Left ventricle myocardium superior (tissue), 1 donor: ENCODE data around the gene ARHGAP8. TPM values are rescaled to one million over a fixed set of nuclear protein-coding genes. Genes with fewer than 3 reads are reported as not detected.

Experiments used
- ATAC-seq: fragments of 200-7000 bp; cut with Tn5 transposase; one replicate; pipeline ENCODE4 v1.9.1; 2020; ENCODE audit warnings: mild to moderate bottlenecking, moderate library complexity
- DNase-seq: peaks from one replicate; pipeline ENCODE4 v3.0.0-alpha.2; 2020
- intact Hi-C: fragments of 100-400 bp; cut with micrococcal nuclease; formaldehyde crosslinking; loops from one replicate; pipeline ENCODE4 v1.11.0; 2022
- total RNA-seq: library from RNA; stranded (reverse); fragmentation: NEBNext Ultra II Directional; extraction: Animal tissue kit (Norgen Biotek cat#: 25700); gene quantifications from one replicate; pipeline ENCODE4 v1.2.1, GENCODE V29; 2021
- donor health status: DM: no; HTN: yes; CAD: no; lungs with severe emphysema.

ARHGAP8 gene
- total RNA-seq, 1 donor from 2014 or later: not detected

DNA sequence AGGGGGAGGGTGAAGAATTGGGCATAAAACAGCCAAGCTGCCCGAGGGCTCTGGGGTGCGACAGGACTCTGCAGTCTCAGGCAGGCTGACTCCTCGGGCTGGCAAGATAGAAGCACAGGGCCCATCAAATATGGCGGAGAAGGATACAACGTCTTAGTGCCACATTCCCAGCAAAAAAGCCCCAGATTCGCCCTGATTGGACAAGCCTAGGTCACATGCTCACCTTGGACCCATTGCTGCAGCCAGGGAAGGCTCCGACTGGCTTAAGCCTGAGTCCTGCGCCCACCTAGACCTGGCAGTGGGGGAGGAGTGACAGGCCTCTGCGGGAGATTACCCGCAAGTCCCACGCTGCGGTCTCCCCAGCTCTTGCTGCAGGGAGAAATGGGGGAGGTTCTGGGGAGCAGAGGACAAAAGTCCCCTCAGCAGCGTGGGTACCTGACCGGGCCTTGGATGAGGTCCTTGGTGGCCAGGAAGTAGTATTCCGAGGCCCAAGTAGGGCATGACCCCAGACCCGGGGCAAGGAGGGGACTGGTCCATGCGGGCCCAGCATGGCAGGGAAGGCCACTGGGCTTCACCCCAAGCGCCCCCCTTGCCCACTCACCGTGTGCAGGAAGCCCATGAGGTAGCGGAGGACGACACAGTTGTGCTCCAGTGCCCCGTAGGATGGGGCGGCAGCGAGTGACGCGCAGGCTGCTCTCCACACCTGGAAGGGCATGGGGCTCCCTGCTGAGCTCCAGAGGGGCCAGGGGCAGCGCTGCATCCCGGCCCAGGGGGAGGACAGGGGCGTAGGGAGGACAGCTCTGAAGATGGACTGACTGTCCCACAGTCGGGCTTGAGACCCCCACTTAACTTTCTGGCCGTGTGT, 113.0 kb downstream of the ARHGAP8 start:
- peak; percentile 8 for DNase-seq
- no peak for ATAC-seq
- intact Hi-C loops: no loop called here

DNA sequence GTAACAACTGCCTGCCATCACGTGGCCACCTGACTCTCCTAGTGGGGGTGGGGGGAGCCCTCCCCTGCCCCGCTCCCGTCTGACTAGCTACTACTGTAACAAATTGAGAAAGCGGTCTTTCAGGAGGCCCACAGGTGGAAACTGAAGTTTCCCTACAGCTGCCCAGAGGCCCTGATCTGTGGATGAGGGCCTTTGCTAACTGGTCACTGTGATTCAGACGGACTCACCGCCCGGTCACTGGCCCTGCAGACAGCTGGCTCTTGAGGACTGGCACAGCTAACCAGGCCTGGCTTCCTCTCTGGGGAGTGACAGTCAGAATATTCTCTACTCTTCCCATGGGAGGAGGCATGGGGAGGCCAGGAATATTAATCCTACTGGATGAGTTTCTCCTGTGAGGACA, 116.8 kb downstream of the ARHGAP8 start:
- intact Hi-C loops: no loop called here
- ATAC-seq (no peak), DNase-seq (peak; percentile 17)

DNA sequence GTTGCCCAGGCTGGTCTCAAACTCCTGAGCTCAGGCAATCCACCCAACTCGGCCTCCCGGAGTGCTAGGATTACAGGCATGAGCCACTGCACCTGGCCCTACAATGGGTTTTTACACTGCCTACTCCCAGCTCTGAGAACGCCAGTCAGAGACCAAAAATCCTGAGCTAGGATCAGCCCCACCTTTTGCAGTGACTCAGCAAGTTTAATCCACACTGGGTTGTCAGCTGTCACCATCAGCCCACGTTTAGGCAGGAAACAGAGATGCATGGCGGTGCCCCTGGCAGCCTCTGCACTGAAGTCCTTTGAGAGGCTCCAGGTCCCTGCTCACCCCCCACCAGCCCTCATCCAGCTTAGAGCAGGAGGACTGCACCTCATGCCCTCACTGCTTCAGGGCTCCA, 117.6 kb downstream of the ARHGAP8 start:
- ATAC-seq (no peak), DNase-seq (peak; percentile 2)
- intact Hi-C loops: no loop called here

DNA sequence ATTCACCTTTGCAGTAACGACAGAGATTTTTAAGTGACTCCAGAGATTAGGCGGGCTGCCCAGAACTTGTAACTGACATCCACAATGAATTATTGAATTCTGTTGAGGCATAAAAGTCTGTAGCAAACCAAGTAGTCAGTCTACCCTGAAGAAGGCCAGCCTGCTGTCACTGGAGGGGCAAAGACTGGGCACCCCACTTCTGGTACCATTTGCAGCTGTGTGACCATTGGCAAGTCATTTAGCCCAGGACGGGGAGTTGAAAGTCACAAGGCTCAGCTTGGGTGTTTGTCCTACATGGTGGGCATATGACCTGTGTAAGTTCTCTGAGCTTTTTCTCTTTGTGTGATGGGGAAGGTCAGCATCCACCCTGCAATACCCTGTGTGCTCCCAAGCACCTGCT, 119.4 kb downstream of the ARHGAP8 start:
- DNase-seq: peak; percentile 9
- intact Hi-C loops: no loop called here
- ATAC-seq: no peak

DNA sequence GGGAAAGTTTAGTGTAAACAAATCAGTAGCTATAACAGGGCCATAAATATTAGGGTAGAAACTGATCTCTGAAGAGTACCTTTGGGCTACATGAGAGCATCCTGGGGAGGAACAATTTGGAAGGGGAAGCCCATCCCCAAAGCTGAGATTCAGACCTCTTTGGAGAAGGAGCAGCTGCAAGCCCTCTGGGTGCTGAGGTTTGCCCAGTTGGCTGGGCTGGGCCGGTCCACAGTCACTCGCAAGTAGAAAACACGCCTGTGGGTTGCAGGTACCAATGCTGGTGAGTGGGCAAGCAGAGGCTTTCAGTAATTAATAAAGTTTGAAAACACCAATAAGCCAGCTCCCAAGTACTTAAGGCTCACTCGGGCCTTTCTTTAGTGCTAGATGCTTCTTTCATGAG, 124.5 kb downstream of the ARHGAP8 start:
- ATAC-seq (no peak), DNase-seq (no peak)
- intact Hi-C loops: no loop called here

DNA sequence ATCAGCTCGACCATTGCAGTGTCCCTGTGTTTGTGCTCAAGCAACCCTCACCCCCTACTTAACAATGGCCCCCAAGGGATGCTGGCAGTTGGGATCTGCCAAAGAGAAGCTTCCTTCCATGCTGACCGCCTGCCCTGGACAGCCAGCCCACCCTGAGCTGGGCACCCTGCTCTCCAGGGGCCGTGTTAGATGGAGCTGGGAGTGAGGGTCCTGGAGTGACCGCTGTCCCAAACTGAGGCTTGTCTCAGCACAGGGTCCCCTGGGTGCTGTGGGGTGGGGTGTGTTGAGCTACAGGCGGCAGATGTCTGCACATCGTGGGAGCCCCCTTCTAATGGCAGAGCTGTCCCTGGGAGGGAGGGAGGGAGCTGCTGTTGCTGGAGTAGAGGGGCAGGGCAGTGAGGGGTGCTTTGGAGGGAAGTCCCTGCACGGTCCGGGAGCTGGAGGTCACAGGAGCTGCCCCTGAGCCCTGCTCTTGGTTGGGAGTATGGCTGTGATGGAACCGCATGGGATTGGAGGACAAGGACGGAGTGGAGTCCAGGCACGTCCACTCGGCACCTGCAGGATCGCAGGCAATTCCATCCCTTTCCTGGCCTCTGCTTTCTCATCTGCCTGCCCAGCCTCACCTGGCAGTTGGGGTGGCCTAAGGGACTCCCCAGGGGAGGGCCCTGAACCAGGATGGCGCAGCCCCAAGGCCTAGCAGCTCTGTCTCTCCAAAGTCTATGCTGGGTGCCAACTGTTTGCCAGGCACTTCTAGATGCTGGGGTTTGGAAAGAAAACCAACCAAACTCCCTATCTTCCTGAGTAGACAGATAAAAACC, 126.3 kb downstream of the ARHGAP8 start:
- ATAC-seq (no peak), DNase-seq (no peak)
- intact Hi-C loops: no loop called here

DNA sequence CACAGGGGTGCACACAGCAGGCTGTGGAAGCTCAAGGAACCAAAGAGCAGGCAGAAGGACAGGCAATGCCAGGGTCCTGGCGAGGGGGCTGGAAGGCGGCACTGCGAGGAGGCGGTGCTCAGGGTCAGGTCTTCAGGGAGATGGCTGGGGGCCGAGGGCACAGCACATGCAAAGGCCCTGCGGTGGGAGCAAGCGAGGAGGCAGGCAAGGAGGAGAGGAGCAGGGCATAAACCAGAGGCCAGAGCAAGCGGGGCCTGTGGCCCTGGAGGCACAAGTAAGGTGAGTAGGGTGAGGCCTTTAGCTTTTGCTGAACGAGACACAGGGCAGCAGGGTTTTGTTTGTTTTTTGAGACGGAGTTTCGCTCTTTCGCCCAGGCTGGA, 126.9 kb downstream of the ARHGAP8 start:
- no peak for ATAC-seq
- intact Hi-C loops: no loop called here
- DNase-seq: no peak

DNA sequence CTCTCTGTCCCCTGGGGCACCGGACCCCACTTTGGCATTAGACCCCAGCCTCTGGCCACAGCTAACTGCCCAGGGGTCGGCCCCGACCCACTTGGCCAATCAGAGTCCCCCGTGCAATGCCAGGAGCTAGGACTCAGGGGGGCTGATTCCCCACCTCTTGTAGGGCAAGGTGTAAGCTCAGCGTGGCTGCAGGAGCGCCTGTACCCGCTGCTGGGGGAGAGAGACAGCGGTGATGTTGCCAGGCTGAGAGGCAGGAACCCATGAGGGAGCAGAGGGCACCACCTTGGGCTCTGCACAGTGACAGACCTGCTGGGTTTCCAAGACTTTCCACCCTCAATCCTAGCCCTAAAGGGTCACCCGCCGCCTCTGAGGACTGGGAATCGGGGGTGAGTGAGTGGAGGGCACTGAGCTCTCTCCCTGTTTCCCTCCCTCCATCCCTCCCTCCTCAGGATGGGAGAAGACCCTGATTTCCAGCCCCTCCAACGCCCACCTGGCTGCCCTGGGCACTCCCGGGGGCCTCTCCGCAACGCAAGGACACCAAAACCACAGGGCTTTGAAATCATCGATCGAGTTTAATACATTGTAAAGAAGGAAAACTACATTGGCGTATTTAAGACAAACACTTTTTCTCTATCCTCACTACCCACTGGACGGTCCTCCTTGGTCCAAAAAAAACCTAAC, 128.4 kb downstream of the ARHGAP8 start:
- DNase-seq: no peak
- intact Hi-C loops: no loop called here
- no peak for ATAC-seq

DNA sequence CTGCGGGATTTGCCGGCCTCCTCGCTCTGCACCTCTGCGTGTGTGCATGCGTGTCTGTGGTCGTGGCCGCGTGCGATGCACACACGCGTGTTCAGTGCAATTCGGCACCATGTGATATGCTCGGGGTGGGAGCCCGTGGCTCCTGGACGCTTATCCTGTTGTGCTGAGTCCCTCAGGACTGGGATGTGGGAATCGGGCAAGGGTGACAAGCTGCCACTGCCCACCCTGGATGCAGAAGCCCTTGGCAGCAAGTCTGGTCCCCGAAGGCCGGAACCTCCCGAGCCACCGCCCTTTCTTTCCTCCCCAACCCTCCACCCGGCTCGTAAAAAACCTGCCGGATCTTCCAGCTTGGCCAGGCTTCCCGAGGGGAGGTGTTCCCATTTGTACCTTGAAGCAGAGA, 129.2 kb downstream of the ARHGAP8 start:
- intact Hi-C loops: no loop called here
- DNase-seq (no peak), ATAC-seq (no peak)

DNA sequence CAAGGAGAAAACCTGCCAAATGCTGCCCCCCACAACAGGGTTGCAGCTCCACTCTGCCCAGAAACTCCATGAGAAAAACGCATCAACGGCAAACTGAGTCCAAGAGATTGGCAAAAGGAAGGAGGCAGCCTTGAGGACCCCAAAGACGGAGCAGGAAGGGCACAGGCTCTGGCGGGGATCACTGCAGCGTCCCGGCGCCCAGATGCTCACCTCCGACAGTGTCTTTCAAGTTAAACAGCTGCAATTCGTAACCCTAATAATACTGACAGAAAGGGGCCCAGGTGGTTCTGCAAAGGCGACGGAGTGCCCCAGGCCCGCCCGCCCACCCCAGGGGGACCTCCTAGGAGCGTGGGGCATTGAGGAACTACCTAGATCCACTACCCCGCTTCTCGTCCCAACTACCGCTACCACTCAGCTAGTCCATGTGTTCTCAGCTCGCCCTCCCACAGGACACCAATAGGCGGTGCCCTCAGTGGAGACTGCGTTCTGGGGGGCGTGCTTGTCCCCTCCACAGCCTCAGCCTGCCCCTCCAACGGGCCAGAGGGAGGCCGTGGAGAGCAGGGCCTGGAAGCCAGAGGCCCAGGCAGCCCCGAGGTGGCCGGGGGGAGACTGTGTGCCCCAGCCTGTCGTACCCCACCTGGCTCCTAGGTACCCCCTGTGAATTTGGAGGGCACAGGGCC, 130.0 kb downstream of the ARHGAP8 start:
- DNase-seq (no peak), ATAC-seq (no peak)
- intact Hi-C loops: no loop called here

DNA sequence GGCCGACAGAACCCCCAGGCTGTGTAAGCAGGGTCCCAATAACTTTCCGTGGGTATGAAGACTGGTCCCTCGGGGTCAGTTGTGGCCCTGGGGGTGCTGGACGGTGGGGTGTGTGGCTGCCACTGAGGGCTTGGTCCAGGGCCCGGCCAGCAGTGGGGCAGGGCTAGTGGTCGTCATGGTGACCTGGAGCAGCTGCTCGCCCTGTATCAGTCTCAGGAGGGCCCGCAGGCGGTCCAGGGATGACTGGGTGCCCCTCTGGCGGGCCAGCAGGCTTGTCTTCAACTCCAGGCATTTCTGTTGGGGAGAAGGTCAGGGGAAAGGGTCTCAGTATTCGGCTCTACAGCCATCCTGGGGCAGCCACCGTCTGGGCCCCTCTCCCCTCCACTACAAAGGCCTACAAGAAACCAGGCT, 130.6 kb downstream of the ARHGAP8 start:
- intact Hi-C loops: no loop called here

DNA sequence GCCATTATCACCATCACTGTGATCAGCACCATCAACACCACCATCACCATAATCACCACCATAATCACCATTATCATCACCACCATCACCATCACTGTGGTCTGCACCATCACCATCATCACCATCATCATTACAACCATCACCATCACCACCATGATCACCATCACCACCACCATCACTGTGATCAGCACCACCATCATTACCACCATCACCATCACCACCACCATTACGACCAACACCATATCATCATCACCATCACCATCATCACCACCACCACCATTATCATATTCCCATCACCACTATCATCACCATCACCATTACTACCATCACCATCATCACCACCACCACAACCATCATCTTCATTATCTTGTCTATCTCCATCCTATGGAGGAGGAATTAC, 132.2 kb downstream of the ARHGAP8 start:
- DNase-seq: no peak
- intact Hi-C loops: no loop called here
- no peak for ATAC-seq

More for the DNA sequence above, 130.6 kb downstream of the ARHGAP8 start:
- no peak for ATAC-seq
- no peak for DNase-seq

DNA sequence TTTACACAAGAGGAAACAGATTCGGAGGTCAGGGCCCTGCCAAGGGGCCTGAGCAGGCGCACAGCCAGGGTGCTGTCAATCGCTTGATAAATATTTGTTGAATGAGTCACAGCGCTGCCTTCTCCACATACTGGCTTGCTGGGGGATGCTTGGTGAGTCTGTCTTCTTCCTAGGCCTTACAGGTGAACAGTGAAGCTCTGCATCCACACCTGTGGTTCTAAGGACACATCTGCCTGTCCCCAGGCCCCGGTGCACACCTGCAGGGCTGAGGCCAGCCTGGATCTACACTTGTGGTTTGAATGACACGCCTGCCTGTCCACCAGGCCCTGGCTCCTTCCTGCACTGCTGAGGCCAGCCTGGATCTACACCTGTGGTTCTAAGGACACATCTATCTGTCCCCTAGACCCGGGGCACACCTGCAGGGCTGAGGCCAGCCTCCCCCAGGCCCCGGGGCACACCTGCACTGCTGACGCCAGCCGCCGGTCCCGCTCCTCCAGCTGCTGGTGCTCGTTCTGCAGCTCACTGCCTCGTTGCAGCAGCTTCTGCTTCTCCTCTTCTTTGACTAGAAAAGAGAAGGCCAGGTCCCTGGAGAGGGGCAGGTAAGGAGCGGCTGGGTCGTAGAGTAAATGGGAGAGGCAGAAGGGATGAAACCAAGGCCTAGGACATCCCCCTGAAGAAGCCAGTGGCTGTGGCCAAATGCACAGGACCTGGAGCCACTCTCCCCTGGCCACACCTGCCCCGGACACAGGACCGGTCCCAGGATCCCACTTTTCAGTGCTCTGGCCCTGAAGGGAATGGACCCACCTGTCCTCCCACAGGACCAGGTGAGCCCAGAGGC, 132.8 kb downstream of the ARHGAP8 start:
- no peak for ATAC-seq

DNA sequence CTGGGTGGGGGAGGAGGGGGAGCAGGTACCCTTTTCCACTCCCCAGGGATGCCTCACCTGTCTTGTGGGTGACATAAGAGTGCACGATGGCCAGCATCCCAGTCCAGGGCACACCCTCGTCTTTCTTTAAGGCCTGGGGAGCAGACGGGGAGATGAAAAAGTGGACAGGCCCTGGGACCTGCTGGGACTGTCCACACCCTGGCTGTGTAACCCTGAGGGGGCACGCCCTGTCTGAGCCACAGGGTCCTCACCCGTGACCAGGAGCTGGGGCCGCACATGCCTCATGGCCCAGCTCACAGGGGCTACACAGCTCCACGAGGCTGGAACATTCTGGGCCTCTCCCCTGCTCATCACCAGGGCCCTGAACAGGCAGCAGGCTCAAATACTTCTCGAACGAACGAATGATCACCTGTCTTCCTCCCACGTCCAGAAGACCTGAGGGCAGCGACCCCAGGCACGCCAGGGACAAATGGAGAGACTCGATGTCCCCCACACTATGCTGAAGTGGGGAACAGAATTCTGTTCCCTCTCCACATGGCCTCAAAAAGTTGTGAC, 133.5 kb downstream of the ARHGAP8 start:
- peak; percentile 6 for DNase-seq
- no peak for ATAC-seq
- intact Hi-C loops: no loop called here

More for the DNA sequence above, 132.8 kb downstream of the ARHGAP8 start:
- DNase-seq: peak; percentile 11
- intact Hi-C loops: no loop called here

DNA sequence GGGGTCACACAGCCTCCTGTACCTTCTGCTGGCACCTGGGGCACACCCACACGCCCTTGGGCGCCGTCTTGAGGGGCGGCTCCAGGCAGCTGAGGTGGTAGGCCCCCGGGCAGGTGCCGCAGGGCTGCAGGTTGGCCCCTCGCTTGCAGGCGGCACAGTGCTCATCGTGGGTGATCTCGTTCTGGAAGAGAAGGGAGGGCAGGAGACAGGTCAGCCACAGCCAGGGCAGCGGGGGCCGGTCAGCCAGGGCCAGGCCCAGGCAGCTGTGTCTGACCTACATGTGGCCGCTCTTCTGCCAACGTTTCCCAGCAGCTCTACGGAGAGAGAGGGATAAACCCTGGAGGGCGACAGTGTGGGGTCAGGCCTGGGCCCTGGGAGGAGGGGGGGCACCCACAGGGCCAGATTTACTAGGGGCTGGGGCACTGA, 135.6 kb downstream of the ARHGAP8 start:
- DNase-seq: peak; percentile 19

DNA sequence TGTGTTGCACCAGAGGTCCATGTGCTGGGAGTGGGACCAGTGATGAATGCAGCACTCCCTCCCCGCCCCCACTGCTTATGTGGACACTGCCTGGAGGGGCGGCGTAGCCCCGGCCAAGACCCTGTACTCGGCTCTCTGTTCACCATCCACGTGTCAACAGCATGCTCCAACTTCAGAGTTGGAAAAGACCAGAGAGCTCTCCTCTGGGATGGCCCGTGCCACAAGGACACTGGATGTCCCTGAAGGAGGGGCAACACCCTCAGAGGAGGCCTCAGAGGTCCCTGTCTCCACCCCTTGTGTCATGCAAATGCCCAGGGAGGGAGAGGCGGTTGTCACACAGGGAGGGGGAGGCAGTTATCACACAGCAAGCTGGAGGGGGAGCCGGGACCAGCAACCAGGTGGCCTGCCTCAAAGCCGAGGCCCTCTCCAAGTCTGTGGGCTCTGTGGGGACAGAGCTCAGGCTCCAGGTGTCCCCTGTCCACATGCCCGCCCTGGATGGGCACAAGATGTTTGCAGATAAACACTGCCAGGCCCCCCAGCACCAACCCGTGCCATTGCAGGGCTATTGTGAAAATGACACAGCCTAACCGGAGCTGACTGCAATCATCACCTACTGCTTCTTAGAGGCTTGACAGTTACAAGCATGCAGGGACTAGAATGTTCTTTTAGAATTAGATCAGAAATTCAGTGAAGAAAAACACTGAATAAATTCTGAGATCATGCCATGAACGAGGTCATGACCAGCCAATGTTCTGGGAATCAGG, 136.3 kb downstream of the ARHGAP8 start:
- intact Hi-C loops: no loop called here
- DNase-seq (no peak), ATAC-seq (no peak)

More for the DNA sequence above, 135.6 kb downstream of the ARHGAP8 start:
- ATAC-seq: no peak
- intact Hi-C loops: no loop called here

DNA sequence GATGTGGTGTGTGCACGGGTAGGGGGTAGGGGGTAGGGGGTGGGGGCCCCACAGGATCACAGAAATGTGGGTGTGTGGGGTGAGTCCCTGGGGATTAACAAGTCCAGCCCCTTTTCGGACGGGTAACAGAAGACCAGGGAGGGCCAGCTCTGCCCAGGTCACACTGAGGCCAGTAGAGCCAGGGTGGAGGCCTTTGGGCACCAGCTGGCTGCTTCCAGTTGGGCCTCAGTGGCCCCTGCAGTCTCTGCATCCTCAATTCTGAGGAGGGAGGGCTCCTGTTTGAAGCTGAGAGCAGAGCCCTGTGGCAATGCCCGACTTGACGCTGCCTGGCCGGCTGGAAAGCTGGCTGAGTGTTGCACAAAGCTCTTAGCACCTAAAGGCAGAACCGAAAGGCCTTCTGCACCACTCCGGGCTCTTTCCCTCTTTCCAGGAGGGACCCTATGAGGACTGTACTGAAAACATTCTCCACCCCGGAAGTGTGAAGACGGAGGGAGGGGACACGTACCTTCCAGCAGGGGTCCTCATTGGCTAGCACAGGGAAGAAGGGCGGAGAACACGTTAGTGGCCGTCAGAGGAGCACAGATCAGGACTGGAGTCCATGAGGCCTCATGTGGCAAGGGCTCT, 137.0 kb downstream of the ARHGAP8 start:
- ATAC-seq (peak; percentile 48), DNase-seq (peak; percentile 17)
- intact Hi-C loops: no loop called here
